Measurements from ENCODE around the gene ARID3A. TPM values are rescaled to one million over a fixed set of nuclear protein-coding genes. Genes with fewer than 3 reads are reported as not detected.
A peak's percentile ranks its signal among the peaks of the same experiment; 100 is the strongest.
"Not testable (repeated sequence)": the region's sequence is repeated elsewhere in the genome, so short reads cannot be mapped to it uniquely, and the experiment has no call there.

Gene ARID3A
- total RNA-seq, 1 donor from 2014 or later = 2.4 TPM

- FAIRE-seq (no peak), DNase-seq (ENCODE audit: low spot score in 2 of 2) (no peak)
Measured at GRCh38 chr19:890831-891230, 35.0 kb upstream of the ARID3A start.

GRCh38 chr19:891421-892200 lies 34.2 kb upstream of the ARID3A start:
- not testable (repeated sequence) for FAIRE-seq; DNase-seq (ENCODE audit: low spot score in 2 of 2)

- no peak for FAIRE-seq
- DNase-seq (ENCODE audit: low spot score in 2 of 2) = no peak
Measured at GRCh38 chr19:892243-892893, 33.5 kb upstream of the ARID3A start.

- FAIRE-seq (no peak), DNase-seq (ENCODE audit: low spot score in 2 of 2) (peak; percentile 100)
Measured at GRCh38 chr19:892894-893689, 32.7 kb upstream of the ARID3A start, which contains the start of the genes MED16 and RNU6-9. MED16 (minus strand) TSS chr19:893187; CDS start chr19:891131, 2,056 bp downstream. RNU6-9 (plus strand) TSS chr19:893484.

- FAIRE-seq (no peak), DNase-seq (ENCODE audit: low spot score in 2 of 2) (no peak)
Measured at GRCh38 chr19:896434-896833, 29.4 kb upstream of the ARID3A start.

GRCh38 chr19:896999-897398 lies 28.8 kb upstream of the ARID3A start:
- no peak for FAIRE-seq
- no peak for DNase-seq (ENCODE audit: low spot score in 2 of 2)

- FAIRE-seq (no peak), DNase-seq (ENCODE audit: low spot score in 2 of 2) (no peak)
Measured at GRCh38 chr19:897442-898039, 28.3 kb upstream of the ARID3A start.

GRCh38 chr19:898663-899062 lies 27.2 kb upstream of the ARID3A start:
- DNase-seq (ENCODE audit: low spot score in 2 of 2) (no peak), FAIRE-seq (no peak)

GRCh38 chr19:899336-900042 lies 26.3 kb upstream of the ARID3A start:
- DNase-seq (ENCODE audit: low spot score in 2 of 2) = no peak
- no peak for FAIRE-seq

GRCh38 chr19:900043-900301 lies 25.9 kb upstream of the ARID3A start:
- FAIRE-seq = no peak

GRCh38 chr19:900302-901111 lies 25.3 kb upstream of the ARID3A start:
- FAIRE-seq (no peak), DNase-seq (ENCODE audit: low spot score in 2 of 2) (no peak)

More at GRCh38 chr19:900043-900301, 25.9 kb upstream of the ARID3A start:
- DNase-seq (ENCODE audit: low spot score in 2 of 2) = no peak

- DNase-seq (ENCODE audit: low spot score in 2 of 2) (no peak), FAIRE-seq (no peak)
Measured at GRCh38 chr19:901216-902092, 24.4 kb upstream of the ARID3A start.

GRCh38 chr19:902093-902370 lies 23.8 kb upstream of the ARID3A start:
- no peak for DNase-seq (ENCODE audit: low spot score in 2 of 2)
- FAIRE-seq = no peak

- DNase-seq (ENCODE audit: low spot score in 2 of 2) = no peak
- FAIRE-seq = no peak
Measured at GRCh38 chr19:902446-903226, 23.2 kb upstream of the ARID3A start.

GRCh38 chr19:903266-903797 lies 22.5 kb upstream of the ARID3A start:
- no peak for FAIRE-seq

GRCh38 chr19:904545-904944 lies 21.3 kb upstream of the ARID3A start:
- DNase-seq (ENCODE audit: low spot score in 2 of 2) (no peak), FAIRE-seq (no peak)

More at GRCh38 chr19:903266-903797, 22.5 kb upstream of the ARID3A start:
- no peak for DNase-seq (ENCODE audit: low spot score in 2 of 2)

GRCh38 chr19:906480-906879 lies 19.4 kb upstream of the ARID3A start:
- DNase-seq (ENCODE audit: low spot score in 2 of 2) = no peak
- no peak for FAIRE-seq

Data from frontal cortex (tissue), 4 donors.